Prostate gland (tissue), 2 donors: Measurements from ENCODE around the gene APOBEC3A. TPM values are rescaled to one million over a fixed set of nuclear protein-coding genes. Genes with fewer than 3 reads are reported as not detected.
"Not testable (repeated sequence)": the region's sequence is repeated elsewhere in the genome, so short reads cannot be mapped to it uniquely, and the experiment has no call there.

ENCODE experiments used
- DNase-seq: peaks from one replicate; pipeline ENCODE4 v3.0.0-alpha.2; 2019; ENCODE audit warnings: low spot score
- H3K27ac ChIP-seq, 2 donors: fragments of 200-600 bp; sonication (generic); 2 replicates each; pipeline ENCODE4 v1.5.1; 2017 to 2019
- H3K27me3 ChIP-seq: fragments of 200-600 bp; sonication (generic); replicated peaks from 2 replicates; pipeline ENCODE4 v1.5.1; 2019; ENCODE audit not compliant: insufficient read depth
- H3K36me3 ChIP-seq, 2 donors: fragments of 200-600 bp; sonication (generic); 1 replicate in 1 of 2; 2 replicates in 1 of 2; pipeline versions ENCODE4 v1.5.1 to v1.8.1; 2017 to 2019
- H3K4me1 ChIP-seq: fragments of 200-600 bp; sonication (generic); replicated peaks from 2 replicates; pipeline ENCODE4 v1.5.1; 2019
- H3K4me3 ChIP-seq, 2 donors: fragments of 200-600 bp; sonication (generic); 2 replicates each; pipeline ENCODE4 v1.5.1; 2017 to 2019
- H3K9me3 ChIP-seq: fragments of 200-600 bp; sonication (generic); 2 replicates; pipeline ENCODE4 v1.5.1; 2017
- CTCF ChIP-seq, 4 experiments: fragments of 200-600 bp in 2 of 4; fragments of 450-650 bp in 2 of 4; sonication (generic) in 2 of 4; IDR thresholded peaks; 1 replicate in 3 of 4; 2 replicates in 1 of 4; pipeline ENCODE4 v1.5.1; 2016 to 2019; ENCODE audit warnings: antibody characterized with exemption in 4 of 4, mild to moderate bottlenecking in 2 of 4, moderate library complexity in 2 of 4
- POLR2A ChIP-seq: fragments of 450-650 bp; IDR thresholded peaks from one replicate; pipeline ENCODE4 v1.6.1; 2016; ENCODE audit warnings: antibody characterized with exemption, mild to moderate bottlenecking
- POLR2AphosphoS5 ChIP-seq: sonication (generic); formaldehyde crosslinking; IDR thresholded peaks from one replicate; pipeline ENCODE4 v1.6.1; 2017; ENCODE audit warnings: antibody characterized with exemption
- WGBS: methylation state at CpG from one replicate; pipeline ENCODE4 v1.1.5; 2018; 5-methylcytosine and 5-hydroxymethylcytosine counted together
- intact Hi-C: fragments of 100-400 bp; cut with DNase I; formaldehyde crosslinking; loops from one replicate; pipeline ENCODE4 v1.14.2; 2022
- total RNA-seq, 2 donors: library from RNA; depleted of rRNA; stranded (reverse); fragments of >200 nt; gene quantifications; one replicate each; pipeline ENCODE4 v1.1.0, GENCODE V29; 2016

APOBEC3A gene
- total RNA-seq, 2 donors from 2014 or later = 1.6 TPM; not detected in 1

GRCh38 chr22:39007177-39007576 lies 49.8 kb downstream of the APOBEC3A start:
- 96% methylated on average over 5 of the region's 5 CpGs for WGBS
- no peaks in the 10 kb centered on the region for H3K27me3 ChIP-seq
- no peaks in the 10 kb centered on the region for H3K4me1 ChIP-seq
- intact Hi-C loops = no loop called here
- no peaks in the 10 kb centered on the region for H3K36me3 ChIP-seq
- DNase-seq = no peak
- TF ChIP-seq POLR2A (no peak), POLR2AphosphoS5 (no peak), CTCF (IDR thresholded peaks at IDR 0.05) (no peak)
- no peak overlapping the region for H3K27ac ChIP-seq
- H3K9me3 ChIP-seq = no peaks in the 10 kb centered on the region
- no peak overlapping the region for H3K4me3 ChIP-seq

- H3K9me3 ChIP-seq, intact Hi-C loops, H3K36me3 ChIP-seq, H3K4me3 ChIP-seq, H3K4me1 ChIP-seq, DNase-seq, H3K27me3 ChIP-seq, H3K27ac ChIP-seq: not testable (repeated sequence)
- whole genome bisulfite sequencing = 86% methylated on average over 8 of the region's 8 CpGs
Measured at GRCh38 chr22:39008271-39008850, 51.0 kb downstream of the APOBEC3A start.

- H3K4me1 ChIP-seq = no peaks in the 10 kb centered on the region
- no peak for DNase-seq
- no peak overlapping the region for H3K4me3 ChIP-seq
- intact Hi-C loops = loop anchor here (10.0 kb wide), 2 partner anchors 114 to 304 kb away; partner anchors contain the start of gene RPL3
- WGBS = 64% methylated on average over 15 of the region's 15 CpGs
- H3K27me3 ChIP-seq = no peaks in the 10 kb centered on the region
- no peak overlapping the region for H3K27ac ChIP-seq
- H3K9me3 ChIP-seq = no peaks in the 10 kb centered on the region
- TF ChIP-seq CTCF (IDR thresholded peaks at IDR 0.05) (no peak), POLR2AphosphoS5 (no peak), POLR2A (no peak)
- no peaks in the 10 kb centered on the region for H3K36me3 ChIP-seq
Measured at GRCh38 chr22:39010946-39011345, 53.5 kb downstream of the APOBEC3A start.

Other genes with a start within 250 kb of the APOBEC3A start
- gene SUN2, start 201.6 kb upstream of the APOBEC3A start, total RNA-seq = 100 to 1,000 TPM; 401 to 445 TPM
- gene DNAL4, start 163.5 kb upstream of the APOBEC3A start, total RNA-seq = 10 to 100 TPM; 36.9 to 41.8 TPM
- 10 to 100 TPM; 12.6 to 36.2 TPM for gene NPTXR, start 113.6 kb upstream of the APOBEC3A start, total RNA-seq
- 10 to 100 TPM; 39.9 to 56.2 TPM for gene CBX6, start 85.4 kb upstream of the APOBEC3A start, total RNA-seq
- 1 to 10 TPM in 1 of 2 donors, under 1 TPM in 1; 0.91 to 1.5 TPM for gene APOBEC3B, start 24.7 kb downstream of the APOBEC3A start, total RNA-seq
- gene APOBEC3C, start 56.6 kb downstream of the APOBEC3A start, total RNA-seq = 10 to 100 TPM; 21.4 to 52.3 TPM
- gene APOBEC3D, start 63.5 kb downstream of the APOBEC3A start, total RNA-seq = 1 to 10 TPM in 1 of 2 donors, under 1 TPM in 1; 0.77 to 4.0 TPM
- gene APOBEC3F, start 83.3 kb downstream of the APOBEC3A start, total RNA-seq = 10 to 100 TPM in 1 of 2 donors, 1 to 10 TPM in 1; 4.4 to 28.3 TPM
- 10 to 100 TPM; 17.7 to 52.3 TPM for gene APOBEC3G, start 119.7 kb downstream of the APOBEC3A start, total RNA-seq
- gene APOBEC3H, start 139.6 kb downstream of the APOBEC3A start, total RNA-seq = 1 to 10 TPM in 1 of 2 donors, not detected in 1; 4.1 TPM
- 100 to 1,000 TPM in 1 of 2 donors, 10 to 100 TPM in 1; 82.7 to 115 TPM for gene CBX7, start 195.1 kb downstream of the APOBEC3A start, total RNA-seq